GM19438 (cell line): ENCODE data around the gene ZNF385A.
A peak's percentile ranks its signal among the peaks of the same experiment; 100 is the strongest.

ENCODE experiments used
- ATAC-seq: cut with Tn5 transposase; IDR thresholded peaks from one replicate; pipeline ENCODE4 v1.9.1; 2021; ENCODE audit warnings: low read depth; ENCODE audit not compliant: unreplicated experiment

The ZNF385A gene, protein sequence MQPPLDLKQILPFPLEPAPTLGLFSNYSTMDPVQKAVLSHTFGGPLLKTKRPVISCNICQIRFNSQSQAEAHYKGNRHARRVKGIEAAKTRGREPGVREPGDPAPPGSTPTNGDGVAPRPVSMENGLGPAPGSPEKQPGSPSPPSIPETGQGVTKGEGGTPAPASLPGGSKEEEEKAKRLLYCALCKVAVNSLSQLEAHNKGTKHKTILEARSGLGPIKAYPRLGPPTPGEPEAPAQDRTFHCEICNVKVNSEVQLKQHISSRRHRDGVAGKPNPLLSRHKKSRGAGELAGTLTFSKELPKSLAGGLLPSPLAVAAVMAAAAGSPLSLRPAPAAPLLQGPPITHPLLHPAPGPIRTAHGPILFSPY

GRCh38 chr12:54384591-54385041 is at the start of gene ZNF385A:
Gene ZNF385A, minus strand, starts transcription at chr12:54384733. Its CDS starts 219 bp downstream, at chr12:54384514.
- ATAC-seq = peak; percentile 49

DNA sequence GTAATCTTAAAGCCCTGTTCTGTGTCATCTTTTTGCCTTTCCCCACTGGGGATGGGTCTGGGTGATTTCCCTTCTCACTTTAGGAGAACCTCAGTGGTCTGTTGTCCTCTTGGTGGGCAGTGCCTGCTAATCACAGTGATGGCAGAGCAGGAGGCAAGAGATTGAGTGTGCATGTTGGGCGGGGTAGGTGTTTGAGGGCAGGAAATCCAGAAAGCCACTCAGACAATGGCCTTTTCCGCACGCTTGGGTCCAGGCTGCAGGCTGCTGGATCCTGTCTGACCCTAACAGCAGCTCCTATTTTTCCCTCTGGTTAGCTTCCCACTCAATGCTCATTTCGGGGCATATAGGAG is 48.3 kb upstream of the ZNF385A start:
- no peak for ATAC-seq

- ATAC-seq = no peak
Measured at GRCh38 chr12:54431911-54432814, 47.6 kb upstream of the ZNF385A start.

DNA sequence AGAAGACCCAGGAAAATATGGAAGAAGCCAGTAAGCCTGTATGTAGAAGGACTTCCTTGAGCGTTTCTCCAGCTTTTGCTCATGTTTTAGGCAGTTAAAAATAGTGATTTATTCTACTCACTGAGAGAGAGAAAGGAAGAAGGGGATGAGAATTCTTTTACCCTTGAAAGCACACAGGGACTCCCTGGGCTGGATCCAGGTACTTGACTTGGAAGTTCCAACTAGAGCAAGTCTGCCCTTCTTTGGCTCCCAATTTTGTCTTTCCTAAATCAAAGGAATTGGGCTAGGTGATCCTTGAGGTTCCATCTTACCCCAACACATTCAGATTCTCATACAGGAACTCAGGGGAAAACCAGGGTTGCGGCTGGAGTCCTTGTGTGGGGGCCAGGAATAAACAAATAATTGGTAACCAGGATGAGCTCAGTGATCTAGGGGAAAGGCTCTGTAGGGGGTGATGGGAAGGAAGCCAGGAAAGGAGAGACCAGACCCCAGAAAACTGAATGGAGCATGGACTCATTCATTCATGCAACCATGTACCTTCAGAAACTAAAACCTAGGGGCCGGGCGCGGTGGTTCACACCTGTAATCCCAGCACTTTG is 46.0 kb upstream of the ZNF385A start:
- ATAC-seq = no peak

GRCh38 chr12:54429014-54429471 is 44.5 kb upstream of the ZNF385A start:
- no peak for ATAC-seq

DNA sequence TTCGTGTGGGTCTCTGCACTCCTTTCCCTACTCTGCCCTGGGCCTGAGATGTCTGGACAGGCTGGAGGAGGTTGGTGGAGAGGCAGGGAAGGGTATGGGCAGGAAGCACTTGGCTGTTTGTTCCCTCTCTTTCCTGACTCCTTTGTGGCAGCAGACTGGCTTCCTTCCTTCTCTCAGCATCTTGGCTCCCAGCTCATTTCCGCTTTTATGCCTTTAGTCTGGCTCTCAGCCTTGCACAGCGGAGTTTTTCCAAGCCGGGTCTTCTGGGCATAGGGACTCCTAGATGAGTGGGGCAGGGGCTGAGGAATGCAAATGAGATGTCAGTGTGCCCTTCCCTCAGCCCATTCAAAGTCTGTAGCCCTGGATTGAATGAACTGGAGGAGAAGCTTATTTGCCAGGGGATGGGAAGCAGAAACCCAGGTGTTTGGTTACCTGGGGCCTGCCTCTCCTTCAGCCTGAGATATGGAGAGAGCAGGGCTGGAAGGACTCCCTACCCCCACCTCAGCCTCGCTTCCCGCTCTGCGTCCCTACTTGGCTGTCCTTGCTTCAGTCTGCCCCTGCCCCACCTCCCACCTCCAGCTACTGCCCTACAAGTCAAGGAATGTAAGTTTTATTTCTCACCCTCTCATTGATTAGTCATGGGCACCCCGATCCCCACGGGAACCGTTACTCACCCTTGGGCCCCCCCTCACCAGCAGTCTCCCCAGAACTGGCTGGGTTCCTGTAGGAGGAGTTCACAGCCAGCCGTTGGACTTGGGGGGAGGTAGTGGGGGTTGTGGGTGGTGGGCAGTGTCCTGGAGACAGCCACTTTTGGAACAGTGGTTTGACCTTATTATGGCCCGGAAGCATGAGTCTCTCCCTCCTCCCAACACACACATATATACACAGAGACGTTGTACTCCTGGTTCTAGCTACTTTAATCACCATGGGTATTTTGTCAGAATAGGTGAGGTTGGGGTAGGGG is 43.8 kb upstream of the ZNF385A start:
- no peak for ATAC-seq

DNA sequence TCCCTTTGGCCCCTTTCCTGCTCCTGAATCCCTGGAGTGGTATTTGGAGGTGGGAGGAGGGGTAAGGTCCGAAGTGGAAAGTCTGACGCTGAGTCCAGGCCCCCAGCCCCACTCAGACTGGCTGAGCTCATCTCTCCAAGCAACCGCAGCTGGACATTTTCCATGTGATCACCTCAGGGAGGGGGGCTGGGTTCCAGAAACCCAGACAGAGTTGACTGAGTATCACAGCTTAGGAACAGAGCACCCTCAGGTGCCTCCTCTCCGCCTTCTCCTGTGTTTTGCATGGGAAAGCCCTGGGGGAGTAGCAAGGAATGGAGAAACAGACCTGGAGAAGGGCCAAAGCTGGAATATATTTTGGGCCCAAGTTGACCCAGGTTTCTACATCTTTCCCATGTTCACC is 42.6 kb upstream of the ZNF385A start:
- ATAC-seq = no peak

DNA sequence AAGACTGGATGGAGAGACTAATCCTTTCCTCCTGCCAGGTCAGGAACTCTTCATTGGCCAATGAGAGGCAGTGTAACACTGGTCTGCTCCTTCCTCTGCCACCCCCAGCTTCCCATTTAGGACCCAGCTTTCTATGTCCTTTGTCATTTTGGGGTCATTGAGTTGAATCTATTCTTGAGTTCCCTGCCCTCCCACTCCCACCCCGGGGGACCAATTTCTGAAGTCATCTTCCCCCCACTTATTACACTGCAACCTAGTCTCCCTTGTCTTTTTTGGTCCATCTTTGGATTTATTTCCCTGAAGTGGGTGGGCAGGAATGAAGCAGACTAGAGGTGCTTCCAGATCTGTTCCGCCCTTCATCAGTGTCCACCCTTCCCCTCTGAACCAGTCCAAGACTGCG is 42.2 kb upstream of the ZNF385A start:
- ATAC-seq = no peak

DNA sequence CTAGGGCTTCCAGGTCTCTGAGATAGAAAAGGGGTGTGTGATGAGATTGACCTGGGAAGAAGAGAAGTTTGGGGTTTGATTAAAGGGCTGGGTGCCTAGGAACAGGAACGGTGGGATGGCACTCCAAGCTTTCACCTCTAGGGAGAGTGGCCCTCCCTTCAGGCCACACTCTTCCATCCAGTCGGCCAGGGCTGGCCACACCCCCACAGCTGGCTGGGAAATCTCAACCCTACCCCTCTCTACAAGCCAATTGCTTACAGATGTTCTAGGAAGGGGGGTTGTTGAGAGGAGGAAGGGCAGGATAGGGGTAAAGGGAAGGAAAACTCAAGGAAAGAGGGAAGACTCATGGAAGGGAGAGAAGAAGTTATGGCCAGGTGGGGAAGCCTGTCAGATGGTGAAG is 41.2 kb upstream of the ZNF385A start:
- ATAC-seq = no peak

- no peak for ATAC-seq
Measured at GRCh38 chr12:54424224-54424623, 39.7 kb upstream of the ZNF385A start.

DNA sequence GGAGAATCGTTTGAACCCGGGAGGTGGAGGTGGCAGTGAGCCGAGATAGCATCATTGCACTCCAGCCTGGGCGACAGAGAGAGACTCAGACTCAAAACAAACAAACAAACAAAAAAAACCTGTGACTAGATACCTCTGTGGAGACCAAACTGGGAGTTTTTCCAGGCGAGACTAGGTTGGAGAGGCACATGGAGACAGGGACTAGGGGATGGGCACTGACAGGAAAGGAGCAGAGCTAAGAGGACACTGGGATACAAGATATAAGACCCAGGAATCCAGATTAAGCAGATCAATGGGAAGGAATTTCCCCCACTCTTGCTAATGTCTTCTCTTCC is 39.2 kb upstream of the ZNF385A start:
- no peak for ATAC-seq

DNA sequence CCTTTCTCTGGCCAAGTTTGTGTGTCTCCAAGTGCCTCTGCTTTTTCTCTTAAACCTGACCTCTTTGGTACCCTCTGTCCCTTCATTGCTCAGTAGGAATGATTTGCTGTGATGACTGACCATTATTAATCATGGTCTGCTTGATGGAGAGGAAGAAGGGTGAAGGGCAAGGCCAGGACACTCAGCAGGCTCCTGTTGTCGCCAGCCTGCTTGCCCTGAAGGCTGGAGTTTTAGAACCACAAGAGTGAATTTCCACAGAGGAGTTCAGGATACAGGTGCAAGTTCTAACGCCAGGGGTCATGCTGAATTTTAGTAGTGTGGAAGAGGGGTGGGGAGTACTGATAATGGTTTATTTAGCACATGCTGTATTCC is 37.3 kb upstream of the ZNF385A start:
- ATAC-seq = no peak

DNA sequence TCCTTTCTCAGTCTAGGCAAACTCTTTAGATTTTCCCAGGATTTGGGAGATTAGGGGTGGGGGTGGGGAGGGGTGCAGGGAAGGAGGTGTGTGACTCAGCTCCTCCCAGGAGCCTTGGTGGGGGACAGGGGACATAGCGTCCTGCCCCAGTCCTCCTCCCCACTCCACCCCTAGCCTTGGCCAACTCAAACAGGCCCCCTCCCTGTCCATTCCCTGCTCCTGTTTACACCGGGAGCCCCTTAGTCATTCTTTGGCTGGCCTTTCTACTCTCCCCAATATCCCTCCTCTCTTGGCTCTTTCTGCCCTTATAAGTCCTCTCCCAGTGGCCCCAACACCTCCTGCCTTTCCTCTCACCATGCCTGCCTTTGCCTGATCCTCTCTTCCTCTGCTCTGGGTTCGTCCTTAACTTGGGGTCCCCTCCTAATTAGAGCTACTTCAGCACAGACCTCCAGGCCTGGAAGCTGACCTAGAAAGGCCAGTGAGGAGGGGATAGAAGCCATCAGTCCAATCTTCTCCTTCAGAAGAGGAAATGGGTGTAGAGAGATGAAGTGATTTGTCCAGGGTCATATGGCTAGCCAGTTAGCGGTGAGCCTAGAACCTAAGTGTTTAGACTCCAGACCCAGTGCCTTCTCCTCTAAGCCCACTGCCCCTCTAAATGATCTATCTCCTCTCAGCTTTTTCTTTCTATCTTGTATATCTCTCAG is 36.8 kb upstream of the ZNF385A start:
- ATAC-seq = no peak

DNA sequence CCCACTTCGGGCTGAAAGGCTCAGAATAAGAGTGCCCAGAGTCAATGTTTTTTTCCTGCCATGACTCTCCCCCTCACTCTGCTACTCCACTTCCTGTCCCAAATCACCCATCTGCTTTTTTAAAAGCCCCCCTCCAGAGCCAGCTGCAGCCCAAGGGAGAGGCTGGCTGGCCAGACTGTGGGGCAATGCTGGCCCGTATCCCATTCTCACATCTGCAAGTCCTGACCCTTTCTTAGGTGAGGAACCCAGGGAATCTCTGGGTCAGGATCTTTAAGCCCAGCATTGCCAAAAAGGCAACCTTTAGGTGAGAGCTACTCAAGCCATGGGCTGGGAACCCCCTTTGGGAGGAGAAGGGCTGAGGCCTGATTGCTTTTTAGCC is 36.2 kb upstream of the ZNF385A start:
- no peak for ATAC-seq

- ATAC-seq = no peak
Measured at GRCh38 chr12:54419088-54419887, 34.8 kb upstream of the ZNF385A start, which contains the start of gene ITGA5. Gene ITGA5, minus strand, starts transcription at chr12:54419266. Its CDS starts 68 bp downstream, at chr12:54419198.

DNA sequence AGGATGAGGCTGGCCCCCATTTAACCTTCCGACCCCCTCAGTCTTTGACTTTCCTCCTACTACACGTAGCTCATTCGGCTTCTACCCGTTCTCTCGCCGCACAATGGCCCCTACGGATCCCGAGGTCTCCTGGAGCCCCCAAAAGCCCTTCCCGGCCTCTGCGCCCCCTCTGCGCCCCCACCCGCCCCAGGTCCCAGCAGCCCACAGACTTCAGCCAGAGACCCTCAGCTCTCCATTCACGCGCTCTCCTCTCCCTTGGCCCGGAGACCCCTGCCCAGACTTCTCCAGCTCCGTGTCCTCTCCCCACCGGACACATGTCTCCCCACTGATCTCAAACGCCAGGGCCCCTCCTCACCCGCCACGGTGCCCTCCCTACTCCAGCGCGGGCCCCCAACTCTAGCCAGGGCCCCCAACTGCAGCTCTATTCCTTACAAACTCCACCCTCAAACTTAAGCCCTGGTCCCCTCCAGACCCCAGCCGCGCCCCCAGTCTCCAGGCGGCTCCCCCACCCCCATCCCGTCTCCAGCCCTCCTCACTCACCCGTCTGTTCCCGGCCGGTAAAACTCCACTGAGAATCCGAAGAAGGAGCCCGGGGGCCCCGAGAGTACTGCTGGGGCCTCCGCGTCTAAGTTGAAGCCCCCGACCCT is 34.0 kb upstream of the ZNF385A start:
- no peak for ATAC-seq

DNA sequence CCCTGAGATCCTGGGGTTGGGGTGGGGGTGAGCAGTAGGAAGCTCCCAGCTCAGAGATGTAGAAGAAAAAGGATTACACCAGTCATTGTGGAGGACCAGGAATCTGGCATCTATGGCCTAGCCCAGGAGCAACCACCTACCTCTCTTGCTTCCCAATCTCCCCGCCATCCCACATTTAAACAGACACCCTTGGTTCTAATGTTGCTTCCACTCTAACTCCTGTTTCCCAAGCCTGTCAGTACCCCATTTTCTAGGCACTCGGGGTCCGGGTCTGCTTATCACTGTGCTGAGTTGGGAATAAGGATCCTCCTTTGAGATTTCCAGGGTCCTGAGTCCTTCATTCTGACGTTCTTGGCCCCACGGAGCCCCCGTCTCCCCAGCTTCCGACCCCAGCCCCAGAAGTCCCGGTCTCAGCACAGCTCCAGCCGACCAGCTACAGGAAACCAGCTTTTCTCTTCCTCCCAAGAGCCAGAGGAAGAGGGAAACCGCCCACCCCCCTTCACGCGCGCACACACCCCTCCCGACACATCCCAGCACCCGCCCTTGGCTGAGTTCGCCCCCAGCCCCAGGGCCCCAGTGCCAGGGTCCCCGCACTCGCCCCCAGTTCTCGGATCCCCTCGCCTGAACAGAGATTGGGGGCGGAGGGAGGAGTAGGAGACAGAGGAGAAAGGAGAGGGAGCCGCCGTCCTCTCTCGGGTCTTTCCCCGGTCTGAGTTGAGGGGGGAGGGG is 33.3 kb upstream of the ZNF385A start:
- ATAC-seq = no peak
